A549 (cell line): Measurements from ENCODE around the gene CPNE7. TPM values are rescaled to one million over a fixed set of nuclear protein-coding genes. Genes with fewer than 3 reads are reported as not detected.

ENCODE experiments used
- ATAC-seq, 2 experiments: fragments of 200-7000 bp in 1 of 2; fragments of >200 bp in 1 of 2; cut with Nextera tagmentation in 1 of 2; cut with Tn5 transposase in 1 of 2; 3 replicates each; pipeline versions ENCODE4 v1.8.0 to v1.9.1; 2018 to 2020; ENCODE audit warnings: mild to moderate bottlenecking in 1 of 2, moderate library complexity in 1 of 2
- CTCF ChIA-PET: fragments of 300-600 bp; sonication (Branson Sonifier 250); formaldehyde crosslinking; extraction: SDS; loops from one replicate; lab custom pipeline; 2021; ENCODE audit warnings: antibody characterized with exemption, inconsistent platforms; lab: Yijun Ruan, JAX
- POLR2A ChIA-PET: fragments of 350-600 bp; formaldehyde crosslinking; extraction: SDS; loops from one replicate; lab custom pipeline; 2021; ENCODE audit warnings: antibody characterized with exemption, inconsistent platforms; lab: Yijun Ruan, JAX
- DNase-seq, 2 experiments: peaks; one replicate each; pipeline versions ENCODE4 v3.0.0 to v3.0.0-alpha.2; 2011 to 2016; ENCODE audit warnings: low read depth in 1 of 2, low spot score in 1 of 2
- FAIRE-seq: peaks from 2 replicates; lab custom pipeline; 2011; peaks lifted over from hg19 to GRCh38; lab: Jason Lieb, UNC
- H3K27ac ChIP-seq, 2 experiments: fragments of >200 bp; sonication (Bioruptor Twin); formaldehyde crosslinking; 3 replicates each; pipeline ENCODE4 v1.5.1; 2016 to 2017
- H3K4me1 ChIP-seq: fragments of >200 bp; sonication (Bioruptor Twin); formaldehyde crosslinking; 3 replicates; pipeline ENCODE4 v1.6.1; 2016
- H3K4me2 ChIP-seq: fragments of >200 bp; sonication (Bioruptor Twin); formaldehyde crosslinking; 3 replicates; pipeline ENCODE4 v1.6.1; 2016
- H3K4me3 ChIP-seq: fragments of >200 bp; sonication (Bioruptor Twin); formaldehyde crosslinking; 3 replicates; pipeline ENCODE4 v1.5.1; 2016
- H3K9me3 ChIP-seq: fragments of >200 bp; sonication (Bioruptor Twin); formaldehyde crosslinking; 3 replicates; pipeline ENCODE4 v1.6.1; 2016
- BHLHE40 ChIP-seq: IDR thresholded peaks from 2 replicates; pipeline ENCODE4 v1.6.1; 2012; ENCODE audit warnings: low read depth, low read length, inconsistent platforms
- CHD4 ChIP-seq: fragments of 200-600 bp; sonication (generic); IDR thresholded peaks from 2 replicates; pipeline ENCODE4 v1.6.1; 2016; ENCODE audit warnings: antibody characterized with exemption, mild to moderate bottlenecking, borderline replicate concordance
- EP300 ChIP-seq, 2 experiments: fragments of >200 bp; sonication (Bioruptor Twin); formaldehyde crosslinking; IDR thresholded peaks; 2 replicates in 1 of 2; 3 replicates in 1 of 2; pipeline ENCODE4 v1.6.1; 2016 to 2017
- FOXS1 ChIP-seq: fragments of 250-450 bp; sonication (Bioruptor Pico); IDR thresholded peaks from 2 replicates; pipeline ENCODE4 v1.5.0; 2020; ENCODE audit warnings: mild to moderate bottlenecking, moderate library complexity
- HEYL ChIP-seq: fragments of 250-450 bp; sonication (Bioruptor Pico); IDR thresholded peaks from 2 replicates; pipeline ENCODE4 v1.8.0; 2021; ENCODE audit warnings: mild to moderate bottlenecking, moderate library complexity
- HOXA7 ChIP-seq: fragments of 250-450 bp; sonication (Bioruptor Pico); IDR thresholded peaks from 2 replicates; pipeline ENCODE4 v1.5.0; 2020; ENCODE audit warnings: mild to moderate bottlenecking, moderate library complexity
- HOXB5 ChIP-seq: fragments of 250-450 bp; sonication (Bioruptor Pico); IDR thresholded peaks from 2 replicates; pipeline ENCODE4 v1.5.0; 2020; ENCODE audit warnings: mild to moderate bottlenecking, moderate library complexity
- KDM5A ChIP-seq: fragments of 200-600 bp; sonication (generic); IDR thresholded peaks from 2 replicates; pipeline ENCODE4 v1.6.1; 2016; ENCODE audit warnings: antibody characterized with exemption, mild to moderate bottlenecking
- MAFK ChIP-seq: fragments of 450-650 bp; IDR thresholded peaks from 2 replicates; pipeline ENCODE4 v1.6.1; 2014; ENCODE audit not compliant: partially characterized antibody
- MAZ ChIP-seq: fragments of 150-350 bp; IDR thresholded peaks from 2 replicates; pipeline ENCODE4 v1.6.1; 2014; ENCODE audit warnings: antibody characterized with exemption, low read depth, low read length, borderline replicate concordance
- NFE2L2 ChIP-seq: fragments of 150-350 bp; conservative IDR thresholded peaks from 2 replicates; pipeline ENCODE4 v1.6.1; 2014; ENCODE audit warnings: low read length
- NPAS2 ChIP-seq: fragments of 250-450 bp; sonication (Bioruptor Pico); IDR thresholded peaks from 2 replicates; pipeline ENCODE4 v1.8.0; 2022; ENCODE audit warnings: mild to moderate bottlenecking, moderate library complexity, borderline replicate concordance
- POLR2A ChIP-seq: IDR thresholded peaks from 2 replicates; pipeline ENCODE4 v1.6.1; 2012; ENCODE audit warnings: mild to moderate bottlenecking, low read length
- RFX5 ChIP-seq: fragments of 450-650 bp; IDR thresholded peaks from 2 replicates; pipeline ENCODE4 v1.7.1; 2014; ENCODE audit warnings: antibody characterized with exemption, mild to moderate bottlenecking, moderate library complexity
- RNF2 ChIP-seq: fragments of 200-600 bp; sonication (generic); IDR thresholded peaks from 2 replicates; pipeline ENCODE4 v1.6.1; 2016; ENCODE audit warnings: low read depth, mild to moderate bottlenecking, antibody characterized with exemption, moderate library complexity, borderline replicate concordance
- SMC3 ChIP-seq: fragments of >200 bp; sonication (Bioruptor Twin); formaldehyde crosslinking; IDR thresholded peaks from 3 replicates; pipeline ENCODE4 v1.6.1; 2018; ENCODE audit warnings: inconsistent platforms
- TFCP2L1 ChIP-seq: fragments of 250-450 bp; sonication (Bioruptor Pico); IDR thresholded peaks from 2 replicates; pipeline ENCODE4 v1.5.0; 2021; ENCODE audit warnings: mild to moderate bottlenecking
- TP53 ChIP-seq: fragments of 250-450 bp; sonication (Bioruptor Pico); IDR thresholded peaks from 2 replicates; pipeline ENCODE4 v1.5.0; 2021; ENCODE audit warnings: mild to moderate bottlenecking, moderate library complexity
- ZC3H11A ChIP-seq: fragments of 450-650 bp; IDR thresholded peaks from 2 replicates; pipeline ENCODE4 v1.6.1; 2014; ENCODE audit warnings: antibody characterized with exemption, mild to moderate bottlenecking
- WGBS: methylation state at CpG from one replicate; pipeline ENCODE4 v1.1.6; 2017; ENCODE audit errors: missing lambda C conversion rate; 5-methylcytosine and 5-hydroxymethylcytosine counted together
- polyA plus RNA-seq, 4 experiments: library from polyadenylated mRNA; depleted of rRNA in 3 of 4; stranded (reverse); fragments of >200 nt; fragmentation: RNase III in 1 of 4; extraction: RNeasy Plus Mini Kit Qiagen cat#74134 plus additional on column Dnase treatment in 1 of 4; gene quantifications; 2 replicates in 3 of 4; 3 replicates in 1 of 4; pipeline ENCODE4 v1.2.3, GENCODE V29; 2011 to 2017
- TF ChIP-seq, protein P1 (sequence below): fragments of >200 bp; sonication (Bioruptor Twin); formaldehyde crosslinking; IDR thresholded peaks from 2 replicates; pipeline ENCODE4 v1.6.1; 2016
- TF ChIP-seq, protein P2 (sequence below): IDR thresholded peaks from 2 replicates; pipeline ENCODE4 v1.6.1; 2012; ENCODE audit warnings: low read depth, borderline replicate concordance
- TF ChIP-seq, protein P3 (sequence below): fragments of 200-600 bp; sonication (generic); IDR thresholded peaks from 2 replicates; pipeline ENCODE4 v1.6.1; 2016; ENCODE audit warnings: antibody characterized with exemption, mild to moderate bottlenecking, moderate library complexity
- TF ChIP-seq, protein P4 (sequence below): IDR thresholded peaks from 2 replicates; pipeline ENCODE4 v1.6.1; 2012
- TF ChIP-seq, protein P5 (sequence below): IDR thresholded peaks from 2 replicates; pipeline ENCODE4 v1.6.1; 2012
- TF ChIP-seq, protein P6 (sequence below): fragments of 250-450 bp; sonication (Bioruptor Pico); IDR thresholded peaks from 2 replicates; pipeline ENCODE4 v1.5.0; 2021; ENCODE audit warnings: mild to moderate bottlenecking, moderate library complexity, borderline replicate concordance

CPNE7 gene
- polyA plus RNA-seq, 2 of the 4 experiments (the other 2 are of a cell fraction): 22.8 to 45.2 TPM

DNA sequence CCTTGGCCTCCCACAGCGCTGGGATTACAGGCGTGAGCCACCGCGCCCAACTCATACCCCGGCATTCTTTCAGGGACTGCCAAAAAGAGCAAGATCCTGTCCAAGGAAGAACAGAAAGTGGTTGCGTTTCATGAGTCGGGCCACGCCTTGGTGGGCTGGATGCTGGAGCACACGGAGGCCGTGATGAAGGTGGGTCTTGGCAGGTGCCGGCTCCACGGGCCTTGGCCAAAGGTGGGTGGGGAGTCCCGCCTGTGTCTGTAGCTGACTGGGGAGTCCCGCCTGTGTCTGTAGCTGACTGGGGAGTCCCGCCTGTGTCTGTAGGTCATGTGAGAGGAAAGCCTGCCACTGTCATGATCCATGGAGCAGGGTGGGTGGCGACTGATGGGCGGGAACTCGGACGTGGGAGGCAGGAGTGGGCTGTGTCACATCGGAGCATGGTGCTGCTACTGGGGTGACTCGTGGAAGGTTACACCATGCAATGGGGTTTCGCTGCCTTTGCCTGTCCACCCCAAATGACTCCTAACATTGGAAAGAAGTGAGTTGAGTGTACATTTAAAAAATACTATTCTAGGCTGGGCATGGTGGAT is 25.0 kb upstream of the CPNE7 start:
- Histone ChIP-seq H3K9me3 (no peaks in the 10 kb centered on the region), H3K4me1 (no peaks in the 10 kb centered on the region), H3K27ac (no peak overlapping the region), H3K4me2 (no peak overlapping the region), H3K4me3 (no peak overlapping the region)
- ATAC-seq: no peak
- FAIRE-seq: no peak
- POLR2A ChIA-PET: no interaction called here
- 93% methylated on average over 21 of the region's 22 CpGs for WGBS
- TF ChIP-seq SMC3: no peak
- TF ChIP-seq BHLHE40: no peak
- TF ChIP-seq, protein P1, sequence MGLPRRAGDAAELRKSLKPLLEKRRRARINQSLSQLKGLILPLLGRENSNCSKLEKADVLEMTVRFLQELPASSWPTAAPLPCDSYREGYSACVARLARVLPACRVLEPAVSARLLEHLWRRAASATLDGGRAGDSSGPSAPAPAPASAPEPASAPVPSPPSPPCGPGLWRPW: no peak
- TF ChIP-seq, protein P2, sequence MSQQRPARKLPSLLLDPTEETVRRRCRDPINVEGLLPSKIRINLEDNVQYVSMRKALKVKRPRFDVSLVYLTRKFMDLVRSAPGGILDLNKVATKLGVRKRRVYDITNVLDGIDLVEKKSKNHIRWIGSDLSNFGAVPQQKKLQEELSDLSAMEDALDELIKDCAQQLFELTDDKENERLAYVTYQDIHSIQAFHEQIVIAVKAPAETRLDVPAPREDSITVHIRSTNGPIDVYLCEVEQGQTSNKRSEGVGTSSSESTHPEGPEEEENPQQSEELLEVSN: no peak
- TF ChIP-seq, protein P3, sequence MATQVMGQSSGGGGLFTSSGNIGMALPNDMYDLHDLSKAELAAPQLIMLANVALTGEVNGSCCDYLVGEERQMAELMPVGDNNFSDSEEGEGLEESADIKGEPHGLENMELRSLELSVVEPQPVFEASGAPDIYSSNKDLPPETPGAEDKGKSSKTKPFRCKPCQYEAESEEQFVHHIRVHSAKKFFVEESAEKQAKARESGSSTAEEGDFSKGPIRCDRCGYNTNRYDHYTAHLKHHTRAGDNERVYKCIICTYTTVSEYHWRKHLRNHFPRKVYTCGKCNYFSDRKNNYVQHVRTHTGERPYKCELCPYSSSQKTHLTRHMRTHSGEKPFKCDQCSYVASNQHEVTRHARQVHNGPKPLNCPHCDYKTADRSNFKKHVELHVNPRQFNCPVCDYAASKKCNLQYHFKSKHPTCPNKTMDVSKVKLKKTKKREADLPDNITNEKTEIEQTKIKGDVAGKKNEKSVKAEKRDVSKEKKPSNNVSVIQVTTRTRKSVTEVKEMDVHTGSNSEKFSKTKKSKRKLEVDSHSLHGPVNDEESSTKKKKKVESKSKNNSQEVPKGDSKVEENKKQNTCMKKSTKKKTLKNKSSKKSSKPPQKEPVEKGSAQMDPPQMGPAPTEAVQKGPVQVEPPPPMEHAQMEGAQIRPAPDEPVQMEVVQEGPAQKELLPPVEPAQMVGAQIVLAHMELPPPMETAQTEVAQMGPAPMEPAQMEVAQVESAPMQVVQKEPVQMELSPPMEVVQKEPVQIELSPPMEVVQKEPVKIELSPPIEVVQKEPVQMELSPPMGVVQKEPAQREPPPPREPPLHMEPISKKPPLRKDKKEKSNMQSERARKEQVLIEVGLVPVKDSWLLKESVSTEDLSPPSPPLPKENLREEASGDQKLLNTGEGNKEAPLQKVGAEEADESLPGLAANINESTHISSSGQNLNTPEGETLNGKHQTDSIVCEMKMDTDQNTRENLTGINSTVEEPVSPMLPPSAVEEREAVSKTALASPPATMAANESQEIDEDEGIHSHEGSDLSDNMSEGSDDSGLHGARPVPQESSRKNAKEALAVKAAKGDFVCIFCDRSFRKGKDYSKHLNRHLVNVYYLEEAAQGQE: no peak
- TF ChIP-seq TP53 (CRISPR knock-in tag): no peak
- no peak for TF ChIP-seq RNF2
- TF ChIP-seq NFE2L2: no peak
- TF ChIP-seq FOXS1 (CRISPR knock-in tag): no peak
- TF ChIP-seq EP300 (IDR thresholded peaks at IDR 0.05): no peak
- no peak for TF ChIP-seq HOXB5 (CRISPR knock-in tag)
- TF ChIP-seq CHD4: no peak
- TF ChIP-seq RFX5: no peak
- no peak for TF ChIP-seq POLR2A
- TF ChIP-seq NPAS2 (CRISPR knock-in tag): no peak
- no peak for DNase-seq
- CTCF ChIA-PET: interaction anchor here (1.0 to 6.2 kb wide), 3 partner anchors 7 to 14 kb away, joined by 3 to 41 read pairs (median 7); no protein-coding TSS in a partner anchor

DNA sequence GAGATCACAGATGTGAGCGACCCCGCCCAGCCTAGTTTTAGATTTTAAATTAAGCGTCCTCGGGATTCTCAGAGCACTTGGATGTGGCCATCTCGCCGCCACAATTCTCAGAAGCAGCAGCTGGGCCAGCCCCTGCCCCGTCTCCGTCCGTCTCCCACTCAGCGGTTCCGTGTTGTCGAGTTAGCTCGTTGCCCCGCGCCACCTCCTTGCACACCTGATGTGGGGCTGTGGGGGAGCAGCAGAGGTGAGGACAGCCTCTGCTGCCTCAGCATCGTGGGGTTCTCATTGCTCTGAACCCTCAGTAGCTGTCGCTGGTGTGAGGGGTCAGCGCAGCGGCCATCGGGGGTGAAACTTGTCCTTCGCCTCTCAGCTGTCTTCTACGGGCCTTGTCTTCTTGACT is 23.2 kb upstream of the CPNE7 start:
- ATAC-seq (no peak), DNase-seq (no peak), FAIRE-seq (no peak)
- ChIA-PET CTCF (interaction anchor here (0.6 to 1.3 kb wide), 2 partner anchors 8 to 10 kb away, joined by 5 read pairs; no protein-coding TSS in a partner anchor), POLR2A (no interaction called here)
- 96% methylated on average over 22 of the region's 22 CpGs for WGBS
- Histone ChIP-seq H3K4me3 (no peak overlapping the region), H3K4me2 (no peak overlapping the region), H3K27ac (no peak overlapping the region), H3K9me3 (no peaks in the 10 kb centered on the region), H3K4me1 (no peaks in the 10 kb centered on the region)
- TF ChIP-seq TFCP2L1 (CRISPR knock-in tag) (no peak), ZC3H11A (no peak), RFX5 (no peak), MAFK (no peak), KDM5A (no peak), MAZ (no peak), TP53 (CRISPR knock-in tag) (no peak), HOXA7 (CRISPR knock-in tag) (no peak), HEYL (no peak)
- TF ChIP-seq, protein P2: no peak
- TF ChIP-seq, protein P1: no peak
- TF ChIP-seq, protein P4, sequence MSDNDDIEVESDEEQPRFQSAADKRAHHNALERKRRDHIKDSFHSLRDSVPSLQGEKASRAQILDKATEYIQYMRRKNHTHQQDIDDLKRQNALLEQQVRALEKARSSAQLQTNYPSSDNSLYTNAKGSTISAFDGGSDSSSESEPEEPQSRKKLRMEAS: no peak
- TF ChIP-seq, protein P5, sequence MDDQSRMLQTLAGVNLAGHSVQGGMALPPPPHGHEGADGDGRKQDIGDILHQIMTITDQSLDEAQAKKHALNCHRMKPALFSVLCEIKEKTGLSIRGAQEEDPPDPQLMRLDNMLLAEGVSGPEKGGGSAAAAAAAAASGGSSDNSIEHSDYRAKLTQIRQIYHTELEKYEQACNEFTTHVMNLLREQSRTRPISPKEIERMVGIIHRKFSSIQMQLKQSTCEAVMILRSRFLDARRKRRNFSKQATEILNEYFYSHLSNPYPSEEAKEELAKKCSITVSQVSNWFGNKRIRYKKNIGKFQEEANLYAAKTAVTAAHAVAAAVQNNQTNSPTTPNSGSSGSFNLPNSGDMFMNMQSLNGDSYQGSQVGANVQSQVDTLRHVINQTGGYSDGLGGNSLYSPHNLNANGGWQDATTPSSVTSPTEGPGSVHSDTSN: no peak
- TF ChIP-seq, protein P6, sequence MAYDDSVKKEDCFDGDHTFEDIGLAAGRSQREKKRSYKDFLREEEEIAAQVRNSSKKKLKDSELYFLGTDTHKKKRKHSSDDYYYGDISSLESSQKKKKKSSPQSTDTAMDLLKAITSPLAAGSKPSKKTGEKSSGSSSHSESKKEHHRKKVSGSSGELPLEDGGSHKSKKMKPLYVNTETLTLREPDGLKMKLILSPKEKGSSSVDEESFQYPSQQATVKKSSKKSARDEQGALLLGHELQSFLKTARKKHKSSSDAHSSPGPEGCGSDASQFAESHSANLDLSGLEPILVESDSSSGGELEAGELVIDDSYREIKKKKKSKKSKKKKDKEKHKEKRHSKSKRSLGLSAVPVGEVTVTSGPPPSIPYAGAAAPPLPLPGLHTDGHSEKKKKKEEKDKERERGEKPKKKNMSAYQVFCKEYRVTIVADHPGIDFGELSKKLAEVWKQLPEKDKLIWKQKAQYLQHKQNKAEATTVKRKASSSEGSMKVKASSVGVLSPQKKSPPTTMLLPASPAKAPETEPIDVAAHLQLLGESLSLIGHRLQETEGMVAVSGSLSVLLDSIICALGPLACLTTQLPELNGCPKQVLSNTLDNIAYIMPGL (CRISPR knock-in tag): no peak
